ENCODE data around the gene SRPX.
A peak's percentile ranks its signal among the peaks of the same experiment; 100 is the strongest.

DNA sequence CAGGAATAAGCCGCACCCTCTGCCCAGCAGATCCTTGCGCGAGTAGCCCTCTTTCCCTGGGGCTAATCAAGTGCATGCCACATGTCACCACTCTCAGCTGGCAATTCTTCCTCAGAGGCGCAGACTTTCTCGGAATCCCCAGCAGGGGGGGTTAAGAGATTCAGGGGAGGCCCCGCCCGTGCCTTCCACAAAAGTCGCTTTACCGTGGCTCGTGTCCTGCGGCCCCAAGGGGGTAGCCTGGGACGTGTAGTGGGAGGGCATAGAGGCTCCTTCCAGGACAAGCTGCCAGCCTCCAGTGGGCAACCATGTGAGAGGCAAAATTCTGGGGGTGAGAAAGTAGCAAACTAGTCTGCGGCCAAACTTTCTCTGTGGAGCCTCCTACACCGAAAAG lies 652 bp downstream of the SRPX start:
- TF ChIP-seq, protein P1, sequence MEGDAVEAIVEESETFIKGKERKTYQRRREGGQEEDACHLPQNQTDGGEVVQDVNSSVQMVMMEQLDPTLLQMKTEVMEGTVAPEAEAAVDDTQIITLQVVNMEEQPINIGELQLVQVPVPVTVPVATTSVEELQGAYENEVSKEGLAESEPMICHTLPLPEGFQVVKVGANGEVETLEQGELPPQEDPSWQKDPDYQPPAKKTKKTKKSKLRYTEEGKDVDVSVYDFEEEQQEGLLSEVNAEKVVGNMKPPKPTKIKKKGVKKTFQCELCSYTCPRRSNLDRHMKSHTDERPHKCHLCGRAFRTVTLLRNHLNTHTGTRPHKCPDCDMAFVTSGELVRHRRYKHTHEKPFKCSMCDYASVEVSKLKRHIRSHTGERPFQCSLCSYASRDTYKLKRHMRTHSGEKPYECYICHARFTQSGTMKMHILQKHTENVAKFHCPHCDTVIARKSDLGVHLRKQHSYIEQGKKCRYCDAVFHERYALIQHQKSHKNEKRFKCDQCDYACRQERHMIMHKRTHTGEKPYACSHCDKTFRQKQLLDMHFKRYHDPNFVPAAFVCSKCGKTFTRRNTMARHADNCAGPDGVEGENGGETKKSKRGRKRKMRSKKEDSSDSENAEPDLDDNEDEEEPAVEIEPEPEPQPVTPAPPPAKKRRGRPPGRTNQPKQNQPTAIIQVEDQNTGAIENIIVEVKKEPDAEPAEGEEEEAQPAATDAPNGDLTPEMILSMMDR (IDR thresholded peaks at IDR 0.05): peak in 1 of 6 experiments; percentile 12
- TF ChIP-seq POLR2A (IDR thresholded peaks at IDR 0.05): no peak
